HCT116 (cell line): ENCODE measurements around the gene GCDH. TPM values are rescaled to one million over a fixed set of nuclear protein-coding genes. Genes with fewer than 3 reads are reported as not detected.

Experiments
- ATAC-seq: fragments of 200-7000 bp; cut with Tn5 transposase; 2 replicates; pipeline ENCODE4 v1.9.1; 2020; ENCODE audit warnings: mild to moderate bottlenecking, moderate library complexity
- BruUV-seq: library from RNA; stranded (reverse); fragments of 400-500 nt; replicated peaks from 2 replicates; lab custom pipeline; 2021; lab: Mats Ljungman, UMichigan
- CTCF ChIA-PET: fragments of 300-600 bp; sonication (Branson Sonifier 250); formaldehyde crosslinking; loops from one replicate; lab custom pipeline; 2021; ENCODE audit warnings: antibody characterized with exemption; lab: Charles Lee
- POLR2A ChIA-PET: fragments of 300-600, 350-600 bp; sonication (Branson Sonifier 250); formaldehyde crosslinking; loops from one replicate; lab custom pipeline; 2021; ENCODE audit warnings: antibody characterized with exemption; lab: Charles Lee
- RAD21 ChIA-PET, 2 experiments: fragments of 300-600 bp; sonication (Branson Sonifier 250); formaldehyde crosslinking; loops; one replicate each; lab custom pipeline; 2023; ENCODE audit warnings: low total read pairs in 2 of 2; ENCODE audit not compliant: uncharacterized antibody in 2 of 2, unreplicated experiment in 2 of 2, low non-redundant PET in 1 of 2; lab: Charles Lee
- DNase-seq: peaks from one replicate; pipeline ENCODE4 v3.0.0-alpha.2; 2010; ENCODE audit warnings: low read depth, low spot score
- H2AFZ ChIP-seq: fragments of 200-600 bp; shearing (Covaris generic), sonication (generic); 2 replicates; pipeline ENCODE4 v1.6.1; 2017; ENCODE audit warnings: low read depth, mixed run types, mixed read lengths, antibody characterized with exemption, low read length; ENCODE audit not compliant: poor library complexity, severe bottlenecking
- H3K27ac ChIP-seq: 2 replicates; pipeline ENCODE4 v1.5.1; 2012; ENCODE audit warnings: low read depth, low read length
- H3K27me3 ChIP-seq: fragments of 200-600 bp; sonication (generic); 2 replicates; pipeline ENCODE4 v1.6.1; 2016; ENCODE audit warnings: mixed run types, low read length, mixed read lengths; ENCODE audit not compliant: insufficient read depth
- H3K36me3 ChIP-seq, 2 experiments: fragments of 200-500 bp in 1 of 2; fragments of 200-600 bp in 1 of 2; sonication (Bioruptor generic) in 1 of 2; sonication (generic) in 1 of 2; 2 replicates each; pipeline versions ENCODE4 v1.5.1 to v1.6.1; 2014 to 2016; ENCODE audit warnings: low read length in 2 of 2, inconsistent platforms in 1 of 2, mixed read lengths in 1 of 2, mixed run types in 1 of 2; ENCODE audit not compliant: insufficient read depth in 2 of 2, control insufficient read depth in 1 of 2
- H3K4me1 ChIP-seq, 2 experiments: fragments of 200-600 bp in 1 of 2; sonication (generic) in 1 of 2; 2 replicates each; pipeline versions ENCODE4 v1.5.1 to v1.6.1; 2012 to 2017; ENCODE audit warnings: low read length in 2 of 2, inconsistent platforms in 1 of 2, mild to moderate bottlenecking in 1 of 2, mixed read lengths in 1 of 2, mixed run types in 1 of 2, moderate library complexity in 1 of 2; ENCODE audit not compliant: insufficient read depth in 2 of 2, control insufficient read depth in 1 of 2
- H3K4me2 ChIP-seq: fragments of 200-600 bp; sonication (generic); 2 replicates; pipeline ENCODE4 v1.6.1; 2017; ENCODE audit warnings: mixed run types, low read length, mixed read lengths
- H3K4me3 ChIP-seq, 2 experiments: fragments of 200-600 bp in 1 of 2; sonication (generic) in 1 of 2; replicated peaks in 1 of 2; 2 replicates each; pipeline ENCODE4 v1.5.1; 2011 to 2016; ENCODE audit warnings: low read length in 2 of 2, control low read depth in 1 of 2, low read depth in 1 of 2, mild to moderate bottlenecking in 1 of 2, mixed read lengths in 1 of 2, mixed run types in 1 of 2
- H3K79me2 ChIP-seq: fragments of 200-600 bp; sonication (generic); 2 replicates; pipeline ENCODE4 v1.6.1; 2017; ENCODE audit warnings: mild to moderate bottlenecking, mixed run types, low read length, moderate library complexity, mixed read lengths; ENCODE audit not compliant: insufficient read depth
- H3K9ac ChIP-seq: fragments of 200-600 bp; sonication (generic); 2 replicates; pipeline ENCODE4 v1.6.1; 2016; ENCODE audit warnings: low read length, mixed read lengths
- H3K9me2 ChIP-seq: fragments of 200-600 bp; sonication (generic), shearing (Covaris generic); 2 replicates; pipeline ENCODE4 v1.6.1; 2017; ENCODE audit warnings: mixed run types, mild to moderate bottlenecking, moderate library complexity; ENCODE audit not compliant: insufficient read depth
- H3K9me3 ChIP-seq, 2 experiments: fragments of 200-500 bp in 1 of 2; fragments of 200-600 bp in 1 of 2; sonication (Bioruptor generic) in 1 of 2; sonication (generic) in 1 of 2; 2 replicates each; pipeline ENCODE4 v1.6.1; 2014 to 2017; ENCODE audit warnings: low read length in 2 of 2, mixed read lengths in 2 of 2, inconsistent platforms in 1 of 2, low read depth in 1 of 2, mild to moderate bottlenecking in 1 of 2, mixed run types in 1 of 2, moderate library complexity in 1 of 2; ENCODE audit not compliant: control insufficient read depth in 1 of 2, insufficient read depth in 1 of 2
- H4K20me1 ChIP-seq: fragments of 200-600 bp; sonication (generic), shearing (Covaris generic); 2 replicates; pipeline ENCODE4 v1.6.1; 2017; ENCODE audit warnings: mixed run types, mild to moderate bottlenecking, moderate library complexity; ENCODE audit not compliant: insufficient read depth
- ATF3 ChIP-seq: IDR thresholded peaks from 2 replicates; pipeline ENCODE4 v1.6.1; 2012
- CBX3 ChIP-seq: IDR thresholded peaks from 2 replicates; pipeline ENCODE4 v1.6.1; 2012; ENCODE audit warnings: low read depth
- EGR1 ChIP-seq: IDR thresholded peaks from 2 replicates; pipeline ENCODE4 v1.6.1; 2012; ENCODE audit warnings: low read depth
- JUND ChIP-seq: IDR thresholded peaks from 2 replicates; pipeline ENCODE4 v1.6.1; 2012
- MAX ChIP-seq: IDR thresholded peaks from 2 replicates; pipeline ENCODE4 v1.6.1; 2012
- POLR2A ChIP-seq: IDR thresholded peaks from 2 replicates; pipeline ENCODE4 v1.7.0; 2011; ENCODE audit warnings: borderline replicate concordance; ENCODE audit not compliant: insufficient read depth, insufficient read length; ENCODE audit errors: extremely low read depth
- POLR2AphosphoS5 ChIP-seq: IDR thresholded peaks from 2 replicates; pipeline ENCODE4 v1.6.1; 2011; ENCODE audit warnings: mild to moderate bottlenecking, low read depth, low read length, moderate library complexity
- REST ChIP-seq: IDR thresholded peaks from 2 replicates; pipeline ENCODE4 v1.6.1; 2012; ENCODE audit warnings: low read depth
- SIN3A ChIP-seq: IDR thresholded peaks from 2 replicates; pipeline ENCODE4 v1.6.1; 2012; ENCODE audit warnings: low read depth
- SP1 ChIP-seq: IDR thresholded peaks from 2 replicates; pipeline ENCODE4 v1.6.1; 2012; ENCODE audit warnings: low read depth
- TCF7L2 ChIP-seq: IDR thresholded peaks from 2 replicates; pipeline ENCODE4 v1.7.0; 2011; ENCODE audit warnings: borderline replicate concordance, inconsistent platforms; ENCODE audit not compliant: insufficient read depth, insufficient read length; ENCODE audit errors: extremely low read depth
- YY1 ChIP-seq: IDR thresholded peaks from 2 replicates; pipeline ENCODE4 v1.6.1; 2011; ENCODE audit warnings: low read length, low read depth, moderate library complexity, mild to moderate bottlenecking; ENCODE audit not compliant: insufficient replicate concordance; ENCODE audit errors: extremely low read depth
- ZBTB33 ChIP-seq: IDR thresholded peaks from 2 replicates; pipeline ENCODE4 v1.6.1; 2011; ENCODE audit warnings: mild to moderate bottlenecking, low read length, moderate library complexity; ENCODE audit not compliant: insufficient replicate concordance; ENCODE audit errors: extremely low read depth
- ZNF274 ChIP-seq: fragments of 200-500 bp; sonication (Bioruptor generic); IDR thresholded peaks from 2 replicates; pipeline ENCODE4 v1.6.1; 2014; ENCODE audit warnings: mild to moderate bottlenecking, low read depth, low read length, inconsistent platforms
- intact Hi-C: fragments of 100-400 bp; cut with micrococcal nuclease; formaldehyde crosslinking; loops from 2 replicates; pipeline ENCODE4 v1.10.0; 2022
- total RNA-seq: library from RNA; stranded (reverse); gene quantifications from one replicate; pipeline ENCODE4 v1.2.1, GENCODE V29; 2021; ENCODE audit not compliant: unreplicated experiment

The GCDH gene
- total RNA-seq, 1 experiment from 2014 or later, result 23.2 TPM

- H3K27me3 ChIP-seq, result no peaks in the 10 kb centered on the region
- peak within 1 kb of the TSS; percentile 91 for H3K4me2 ChIP-seq
- no TSS peak for BruUV-seq
- H3K9ac ChIP-seq, result peak within 1 kb of the TSS; percentile 93
- H3K27ac ChIP-seq, result peak within 1 kb of the TSS; percentile 76
- intact Hi-C loops, result no loop called here
- peaks cover 69% of the 10 kb centered on the region for H3K79me2 ChIP-seq
- H3K4me1 ChIP-seq, result peaks cover 3 to 24% of the 10 kb centered on the region in 2 experiments; a peak in 3 of 4 replicates
- H3K9me3 ChIP-seq, result no peaks in the 10 kb centered on the region
- DNase-seq (peak; percentile 96), ATAC-seq (peak; percentile 85)
- H3K9me2 ChIP-seq, result no peaks in the 10 kb centered on the region
- POLR2A ChIA-PET, result interaction anchor here (1.0 to 1.2 kb wide), 2 partner anchors 8 to 10 kb away, joined by 4 to 8 read pairs; no protein-coding TSS in a partner anchor
- H3K4me3 ChIP-seq, result peak within 1 kb of the TSS; percentile 80 to 98
- H3K36me3 ChIP-seq, result peaks cover 38 to 56% of the 10 kb centered on the region in 2 experiments
- TF ChIP-seq POLR2A, result peak; percentile 41
- peak; percentile 96 for TF ChIP-seq YY1
- peak; percentile 83 for TF ChIP-seq POLR2AphosphoS5
- no peak for TF ChIP-seq ATF3
- no peak for TF ChIP-seq REST
- peak; percentile 37; the same call in 1 of the 2 replicates for TF ChIP-seq EGR1
- TF ChIP-seq ZBTB33, result peak; percentile 72
- peak; percentile 27 for TF ChIP-seq TCF7L2
- no peak for TF ChIP-seq ZNF274
- peak; percentile 87 for TF ChIP-seq SIN3A
- no peak for TF ChIP-seq CBX3
- TF ChIP-seq JUND, result peak; percentile 56; the same call in 1 of the 2 replicates
- peak; percentile 98 for TF ChIP-seq MAX
- peak; percentile 66 for TF ChIP-seq SP1
- H4K20me1 ChIP-seq, result no peaks in the 10 kb centered on the region
- CTCF ChIA-PET, result no interaction called here
- RAD21 ChIA-PET, result no interaction called here
- H2AFZ ChIP-seq, result no peak within 1 kb of the TSS
Observed at GRCh38 chr19:12945479-12946091, 54.6 kb downstream of the GCDH start, which contains the start of gene RAD23A. TSS of gene RAD23A (plus strand) at chr19:12945862. CDS start at chr19:12945949, 87 bp downstream.
